GM12891 (cell line): ENCODE measurements around the gene TRMT1.

Experiments
- DNase-seq: peaks from one replicate; pipeline ENCODE4 v3.0.0; 2011; ENCODE audit warnings: low spot score; ENCODE audit not compliant: insufficient read length
- FAIRE-seq: peaks from 2 replicates; lab custom pipeline; 2011; peaks lifted over from hg19 to GRCh38; lab: Jason Lieb, UNC
- PAX5 ChIP-seq: IDR thresholded peaks from 2 replicates; pipeline ENCODE4 v1.6.1; 2011; ENCODE audit warnings: low read length, moderate library complexity, mild to moderate bottlenecking; ENCODE audit not compliant: insufficient read depth, severe bottlenecking
- POLR2A ChIP-seq: IDR thresholded peaks from 2 replicates; pipeline ENCODE4 v1.6.1; 2011; ENCODE audit warnings: low read depth, low read length, control low read depth
- POLR2AphosphoS5 ChIP-seq: IDR thresholded peaks from 2 replicates; pipeline ENCODE4 v1.6.1; 2011; ENCODE audit warnings: low read depth, low read length, control low read depth
- POU2F2 ChIP-seq: IDR thresholded peaks from 2 replicates; pipeline ENCODE4 v1.6.1; 2011; ENCODE audit warnings: low read depth, mild to moderate bottlenecking, control low read depth, low read length, moderate library complexity
- SPI1 ChIP-seq: IDR thresholded peaks from 2 replicates; pipeline ENCODE4 v1.6.1; 2011; ENCODE audit warnings: low read depth, low read length, control low read depth
- TAF1 ChIP-seq: IDR thresholded peaks from 2 replicates; pipeline ENCODE4 v1.6.1; 2011; ENCODE audit warnings: low read depth, low read length, control low read depth

The TRMT1 gene

GRCh38 chr19:13091400-13092157 is 25.0 kb downstream of the TRMT1 start:
- DNase-seq, result no peak
- no peak for FAIRE-seq

DNA sequence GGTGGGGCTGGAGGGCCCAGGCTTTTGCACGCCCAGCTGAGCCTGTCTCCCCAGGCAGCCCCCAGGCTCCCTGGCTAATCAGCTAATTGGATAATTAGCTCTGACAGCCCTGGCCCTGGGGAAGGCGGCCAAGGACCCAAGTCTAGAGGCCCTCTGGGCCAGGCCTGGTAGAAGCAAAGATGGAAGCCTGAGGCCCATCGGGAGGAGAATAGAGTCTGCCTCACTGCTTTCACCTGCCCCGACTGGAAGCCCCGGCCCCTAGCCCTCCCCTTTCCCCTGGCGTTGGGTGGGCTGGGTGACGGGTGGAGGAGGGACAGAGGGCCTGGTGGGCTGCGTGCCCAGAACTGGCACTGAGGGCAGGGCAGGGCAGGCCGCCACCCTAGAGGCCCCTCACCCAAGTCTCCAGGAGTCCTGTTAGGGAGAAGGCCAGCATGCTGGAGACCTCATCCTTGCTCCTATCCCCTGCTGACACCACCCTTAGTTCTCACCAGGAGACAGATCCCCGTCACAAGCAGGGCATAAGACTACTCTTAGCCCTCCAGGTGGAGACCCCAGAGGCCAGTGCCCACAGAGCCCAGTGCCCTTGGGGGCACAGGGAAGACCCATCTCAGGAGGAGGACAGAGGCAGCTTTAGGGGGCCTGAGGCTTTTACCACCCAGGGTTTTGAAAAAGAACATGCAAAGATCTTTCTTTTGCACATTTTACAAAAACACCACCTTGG is 25.9 kb downstream of the TRMT1 start:
- DNase-seq (no peak), FAIRE-seq (no peak)
- TF ChIP-seq POLR2AphosphoS5, result no peak
- no peak for TF ChIP-seq TAF1

More at GRCh38 chr19:13091400-13092157, 25.0 kb downstream of the TRMT1 start:
- TF ChIP-seq POU2F2 (no peak), SPI1 (no peak)

GRCh38 chr19:13089857-13090507 is 26.6 kb downstream of the TRMT1 start:
- TF ChIP-seq POLR2A, result no peak
- no peak for TF ChIP-seq PAX5
- TF ChIP-seq POU2F2, result no peak
- no peak for TF ChIP-seq TAF1
- TF ChIP-seq SPI1, result no peak
- no peak for TF ChIP-seq POLR2AphosphoS5

GRCh38 chr19:13089139-13089856 is 27.2 kb downstream of the TRMT1 start:
- FAIRE-seq, result no peak
- DNase-seq, result peak; percentile 74
- TF ChIP-seq PAX5 (no peak), POLR2AphosphoS5 (no peak), TAF1 (no peak), SPI1 (no peak), POLR2A (no peak), POU2F2 (no peak)

More at GRCh38 chr19:13089857-13090507, 26.6 kb downstream of the TRMT1 start:
- DNase-seq, result no peak
- no peak for FAIRE-seq

- no peak for FAIRE-seq
- DNase-seq, result no peak
- TF ChIP-seq POLR2A (no peak), PAX5 (no peak), POLR2AphosphoS5 (no peak), POU2F2 (no peak), TAF1 (no peak), SPI1 (no peak)
Observed at GRCh38 chr19:13087795-13088537, 28.6 kb downstream of the TRMT1 start.

DNA sequence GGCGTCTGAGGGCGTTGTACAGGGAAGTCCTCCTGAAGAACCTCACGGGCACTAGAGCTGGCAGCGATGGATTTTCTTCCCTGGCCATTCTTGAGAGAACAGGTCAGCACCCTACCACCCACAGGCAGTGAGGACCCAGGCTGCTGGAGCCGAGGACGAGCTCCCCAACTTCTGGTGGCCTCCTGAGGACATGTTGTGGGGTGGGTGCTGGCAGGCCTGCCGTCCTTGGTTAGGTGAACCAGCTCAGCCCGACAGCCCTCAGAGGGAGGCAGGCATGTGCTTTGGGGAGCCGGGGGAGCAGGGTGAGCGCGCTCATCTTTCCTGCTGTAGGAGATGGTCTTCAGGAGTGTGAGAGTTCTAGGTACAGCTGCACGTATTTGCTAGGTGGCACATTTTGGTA is 29.2 kb downstream of the TRMT1 start:
- no peak for FAIRE-seq
- no peak for DNase-seq
- TF ChIP-seq TAF1 (no peak), PAX5 (no peak), SPI1 (no peak), POU2F2 (no peak)

DNA sequence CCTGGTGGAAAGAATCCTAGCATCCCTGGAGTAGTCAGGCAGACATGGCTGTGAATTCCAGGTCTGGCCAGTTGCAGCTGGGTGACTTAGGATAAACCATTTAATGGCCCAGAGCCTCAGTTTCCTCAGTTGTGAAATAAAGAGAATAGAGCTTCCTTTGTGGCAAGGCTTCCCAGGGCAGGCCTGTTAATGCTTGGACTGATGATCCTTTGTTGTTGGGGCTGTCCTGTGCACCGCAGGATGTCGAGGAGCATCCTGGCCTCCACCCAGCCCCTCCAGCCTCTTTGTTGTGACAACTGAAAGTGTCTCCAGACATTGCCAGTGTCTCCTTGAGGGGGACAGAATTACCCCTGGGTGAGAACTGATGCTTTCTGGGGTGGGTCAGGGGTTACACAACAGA is 30.2 kb downstream of the TRMT1 start:
- no peak for DNase-seq
- no peak for FAIRE-seq

GRCh38 chr19:13085666-13086065 is 30.9 kb downstream of the TRMT1 start:
- TF ChIP-seq PAX5 (no peak), POLR2AphosphoS5 (no peak), SPI1 (no peak), POLR2A (no peak), POU2F2 (no peak), TAF1 (no peak)
- FAIRE-seq (no peak), DNase-seq (no peak)

More for the DNA sequence above, 30.2 kb downstream of the TRMT1 start:
- TF ChIP-seq POU2F2, result no peak
- no peak for TF ChIP-seq POLR2A
- TF ChIP-seq POLR2AphosphoS5, result no peak
- TF ChIP-seq PAX5, result no peak
- TF ChIP-seq SPI1, result no peak
- no peak for TF ChIP-seq TAF1

DNA sequence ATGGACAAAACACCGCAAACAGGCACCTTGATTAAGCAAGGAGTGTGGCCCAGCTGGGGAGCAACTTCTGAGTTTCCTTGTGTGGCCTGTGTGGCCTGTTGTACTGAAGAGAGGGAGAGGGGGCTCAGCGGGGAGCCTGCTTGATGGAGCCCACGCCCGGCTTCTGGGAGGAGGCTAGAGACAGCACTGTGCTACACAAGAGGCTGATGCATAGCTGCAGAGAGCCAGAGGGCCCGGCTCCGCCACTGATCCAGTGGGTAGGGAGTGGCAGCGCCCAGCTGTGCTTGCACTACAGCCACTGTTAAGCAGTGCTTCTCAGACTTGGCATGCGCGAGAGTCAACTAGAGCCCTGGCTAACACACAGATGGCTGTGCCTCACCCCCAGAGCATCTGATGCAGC is 32.9 kb downstream of the TRMT1 start:
- no peak for TF ChIP-seq POU2F2
- TF ChIP-seq PAX5, result no peak
- TF ChIP-seq TAF1, result no peak
- no peak for TF ChIP-seq POLR2AphosphoS5
- TF ChIP-seq POLR2A, result no peak
- TF ChIP-seq SPI1, result no peak
- FAIRE-seq (no peak), DNase-seq (no peak)
